GM23338 (cell line): Measurements from ENCODE around the gene DEFB131B. TPM values are rescaled to one million over a fixed set of nuclear protein-coding genes. Genes with fewer than 3 reads are reported as not detected.

Experiments used
- ATAC-seq: fragments of 200-7000 bp; cut with Tn5 transposase; 3 replicates; pipeline ENCODE4 v1.9.1; 2020
- DNase-seq: peaks from one replicate; pipeline ENCODE4 v3.0.0-alpha.2; 2015; ENCODE audit warnings: low spot score
- H2AFZ ChIP-seq: fragments of 200-600 bp; sonication (generic); 2 replicates; pipeline ENCODE4 v1.8.0; 2016; ENCODE audit warnings: antibody characterized with exemption, mild to moderate bottlenecking, moderate library complexity
- H3F3A ChIP-seq: fragments of 200-600 bp; sonication (generic); replicated peaks from 2 replicates; pipeline ENCODE4 v1.8.0; 2017; ENCODE audit warnings: antibody characterized with exemption, mixed run types, low read depth
- H3K27ac ChIP-seq: fragments of 200-600 bp; sonication (generic); 2 replicates; pipeline ENCODE4 v1.6.1; 2016; ENCODE audit warnings: low read depth
- H3K27me3 ChIP-seq: fragments of 200-600 bp; sonication (generic); 2 replicates; pipeline ENCODE4 v1.8.0; 2016; ENCODE audit warnings: mild to moderate bottlenecking, mixed run types, moderate library complexity; ENCODE audit not compliant: insufficient read depth
- H3K36me3 ChIP-seq: fragments of 200-600 bp; sonication (generic); 2 replicates; pipeline ENCODE4 v1.8.0; 2016; ENCODE audit warnings: mild to moderate bottlenecking; ENCODE audit not compliant: insufficient read depth
- H3K4me1 ChIP-seq: fragments of 200-600 bp; sonication (generic); 2 replicates; pipeline ENCODE4 v1.8.0; 2016; ENCODE audit warnings: mild to moderate bottlenecking, moderate library complexity; ENCODE audit not compliant: insufficient read depth
- H3K4me2 ChIP-seq: fragments of 200-600 bp; sonication (generic); 2 replicates; pipeline ENCODE4 v1.7.1; 2017; ENCODE audit warnings: mixed run types
- H3K4me3 ChIP-seq: fragments of 200-600 bp; sonication (generic); 2 replicates; pipeline ENCODE4 v1.6.1; 2016; ENCODE audit warnings: mixed run types
- H3K79me2 ChIP-seq: fragments of 200-600 bp; sonication (generic); replicated peaks from 2 replicates; pipeline ENCODE4 v1.8.0; 2017; ENCODE audit warnings: mild to moderate bottlenecking; ENCODE audit not compliant: insufficient read depth
- H3K9me2 ChIP-seq: fragments of 200-600 bp; sonication (generic); 2 replicates; pipeline ENCODE4 v1.8.0; 2017; ENCODE audit not compliant: insufficient read depth
- H4K20me1 ChIP-seq: fragments of 200-600 bp; sonication (generic); replicated peaks from 2 replicates; pipeline ENCODE4 v1.8.0; 2017; ENCODE audit warnings: mild to moderate bottlenecking; ENCODE audit not compliant: insufficient read depth
- H3K27ac Mint-ChIP-seq: 2 replicates; pipeline ENCODE4 v1.8.0; 2020; ENCODE audit warnings: inconsistent platforms, mild to moderate bottlenecking, moderate library complexity, mixed read lengths
- H3K27me3 Mint-ChIP-seq: 3 replicates; pipeline ENCODE4 v1.8.0; 2022; ENCODE audit warnings: low read depth, mild to moderate bottlenecking, moderate library complexity, mixed read lengths, inconsistent platforms; ENCODE audit not compliant: insufficient read depth, poor library complexity
- H3K36me3 Mint-ChIP-seq: 3 replicates; pipeline ENCODE4 v1.8.0; 2021; ENCODE audit warnings: low read depth, mild to moderate bottlenecking, inconsistent platforms, moderate library complexity, mixed read lengths
- H3K4me1 Mint-ChIP-seq: 3 replicates; pipeline ENCODE4 v1.8.0; 2020; ENCODE audit warnings: mild to moderate bottlenecking, inconsistent platforms, mixed read lengths
- H3K4me3 Mint-ChIP-seq: 3 replicates; pipeline ENCODE4 v1.8.0; 2021; ENCODE audit warnings: moderate library complexity, mild to moderate bottlenecking, inconsistent platforms, mixed read lengths
- H3K9me3 Mint-ChIP-seq: 3 replicates; pipeline ENCODE4 v1.8.0; 2020; ENCODE audit warnings: moderate library complexity, mild to moderate bottlenecking, inconsistent platforms, mixed read lengths
- CREB1 ChIP-seq: fragments of 250-450 bp; sonication (Bioruptor Pico); IDR thresholded peaks from 2 replicates; pipeline ENCODE4 v1.5.0; 2020; ENCODE audit warnings: low read depth, mild to moderate bottlenecking, moderate library complexity
- CTCF ChIP-seq, 2 experiments: fragments of 200-600 bp in 1 of 2; sonication (generic) in 1 of 2; conservative IDR thresholded peaks; 2 replicates each; pipeline versions ENCODE4 v1.5.1 to v1.6.1; 2016 to 2017; ENCODE audit warnings: antibody characterized with exemption in 2 of 2, low read depth in 2 of 2, mild to moderate bottlenecking in 2 of 2, moderate library complexity in 1 of 2
- ETS1 ChIP-seq: IDR thresholded peaks from 2 replicates; pipeline ENCODE4 v1.6.1; 2016; ENCODE audit warnings: antibody characterized with exemption
- EZH2 ChIP-seq: fragments of 200-600 bp; sonication (generic); IDR thresholded peaks from one replicate; pipeline ENCODE4 v1.8.0; 2017; ENCODE audit warnings: antibody characterized with exemption, mild to moderate bottlenecking, low read depth; ENCODE audit not compliant: unreplicated experiment
- EZH2phosphoT487 ChIP-seq: fragments of 200-600 bp; sonication (generic); IDR thresholded peaks from one replicate; pipeline ENCODE4 v1.8.1; 2018; ENCODE audit warnings: antibody characterized with exemption; ENCODE audit not compliant: unreplicated experiment
- JUNB ChIP-seq: IDR thresholded peaks from one replicate; pipeline ENCODE4 v1.6.1; 2016; ENCODE audit warnings: antibody characterized with exemption; ENCODE audit not compliant: unreplicated experiment
- NANOG ChIP-seq: IDR thresholded peaks from 2 replicates; pipeline ENCODE4 v1.6.1; 2016; ENCODE audit warnings: antibody characterized with exemption, borderline replicate concordance
- POLR2AphosphoS5 ChIP-seq: IDR thresholded peaks from 2 replicates; pipeline ENCODE4 v1.6.1; 2016; ENCODE audit warnings: antibody characterized with exemption, low read depth
- REST ChIP-seq: IDR thresholded peaks from one replicate; pipeline ENCODE4 v1.6.1; 2018; ENCODE audit warnings: antibody characterized with exemption; ENCODE audit not compliant: unreplicated experiment
- STAT1 ChIP-seq: IDR thresholded peaks from one replicate; pipeline ENCODE4 v1.6.1; 2016; ENCODE audit warnings: antibody characterized with exemption; ENCODE audit not compliant: unreplicated experiment
- ZNF114 ChIP-seq: fragments of 250-450 bp; sonication (Bioruptor Pico); IDR thresholded peaks from 2 replicates; pipeline ENCODE4 v1.5.0; 2020; ENCODE audit warnings: mild to moderate bottlenecking, moderate library complexity
- ZNF331 ChIP-seq: fragments of 250-450 bp; sonication (Bioruptor Pico); IDR thresholded peaks from 2 replicates; pipeline ENCODE4 v1.5.0; 2020; ENCODE audit warnings: low read depth, mild to moderate bottlenecking, moderate library complexity
- ZNF462 ChIP-seq: fragments of 250-450 bp; sonication (Bioruptor Pico); IDR thresholded peaks from 2 replicates; pipeline ENCODE4 v1.5.0; 2020; ENCODE audit warnings: mild to moderate bottlenecking, moderate library complexity
- polyA plus RNA-seq: library from polyadenylated mRNA; unstranded; fragments of >200 nt; fragmentation: Nextera tagmentation; extraction: Ambion mirVana; gene quantifications from 2 replicates; pipeline ENCODE4 v1.2.1, GENCODE V29; 2016
- total RNA-seq: library from RNA; depleted of rRNA; stranded (reverse); fragments of >200 nt; shearing (Covaris generic); gene quantifications from 2 replicates; pipeline ENCODE4 v1.2.3, GENCODE V29; 2014

The DEFB131B gene
- total and polyA plus RNA-seq, 2 experiments from 2014 or later, result not detected

- TF ChIP-seq CTCF (conservative IDR thresholded peaks at IDR 0.05; ENCODE audit: low read depth in 2 of 2), result no peak
- TF ChIP-seq ZNF331 (CRISPR knock-in tag), result no peak
- TF ChIP-seq EZH2, result no peak
- no peak for TF ChIP-seq ETS1
- TF ChIP-seq ZNF114 (CRISPR knock-in tag), result no peak
- no peak for TF ChIP-seq NANOG
- no peak for TF ChIP-seq POLR2AphosphoS5
- no peak for TF ChIP-seq JUNB
- TF ChIP-seq ZNF462, result no peak
- TF ChIP-seq CREB1 (CRISPR knock-in tag), result no peak
- no peak for TF ChIP-seq STAT1
- no peak for TF ChIP-seq REST
- no peak for TF ChIP-seq EZH2phosphoT487
- H3K27me3 Mint-ChIP-seq, result peaks cover 3% of the 10 kb centered on the region
- no peaks in the 10 kb centered on the region for H3F3A ChIP-seq
- H3K4me2 ChIP-seq, result no peak overlapping the region
- no peaks in the 10 kb centered on the region for H4K20me1 ChIP-seq
- H3K9me2 ChIP-seq, result no peaks in the 10 kb centered on the region
- H3K9me3 Mint-ChIP-seq, result no peaks in the 10 kb centered on the region; the same call in 2 of the 3 replicates
- no peak overlapping the region for H3K4me3 Mint-ChIP-seq
- no peak overlapping the region for H3K4me3 ChIP-seq
- H3K4me1 ChIP-seq, result no peaks in the 10 kb centered on the region
- H3K79me2 ChIP-seq, result no peaks in the 10 kb centered on the region
- ATAC-seq (no peak), DNase-seq (no peak)
- no peak overlapping the region for H3K27ac Mint-ChIP-seq
- peaks cover under 1% of the 10 kb centered on the region; the same call in 1 of the 3 replicates for H3K4me1 Mint-ChIP-seq
- H3K27ac ChIP-seq, result no peak overlapping the region
- no peak overlapping the region for H2AFZ ChIP-seq
- H3K36me3 ChIP-seq, result no peaks in the 10 kb centered on the region
- peaks cover 29% of the 10 kb centered on the region; the same call in 2 of the 3 replicates for H3K36me3 Mint-ChIP-seq
- no peaks in the 10 kb centered on the region for H3K27me3 ChIP-seq
Measured at GRCh38 chr11:71895961-71896360, 17.7 kb downstream of the DEFB131B start.
